ENCODE results near the gene PITPNM1.

DNA sequence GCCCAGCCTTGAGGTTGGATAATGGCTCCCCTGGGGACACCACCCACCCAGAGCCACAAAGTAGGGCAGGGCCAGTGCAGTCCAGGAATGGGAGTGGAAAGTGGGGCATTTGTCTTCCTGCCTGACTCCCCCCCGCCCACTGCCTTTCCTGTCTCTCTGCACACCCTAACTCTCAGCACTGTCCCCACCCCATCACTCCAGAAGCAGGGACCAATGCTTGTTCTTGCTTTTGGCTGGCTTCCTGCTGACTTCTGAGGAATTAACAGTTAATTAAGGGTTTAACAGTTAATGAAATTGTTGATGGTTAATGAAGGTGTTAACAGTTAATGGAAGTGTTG is 4.7 kb downstream of the PITPNM1 start:
- TF ChIP-seq, protein P1, sequence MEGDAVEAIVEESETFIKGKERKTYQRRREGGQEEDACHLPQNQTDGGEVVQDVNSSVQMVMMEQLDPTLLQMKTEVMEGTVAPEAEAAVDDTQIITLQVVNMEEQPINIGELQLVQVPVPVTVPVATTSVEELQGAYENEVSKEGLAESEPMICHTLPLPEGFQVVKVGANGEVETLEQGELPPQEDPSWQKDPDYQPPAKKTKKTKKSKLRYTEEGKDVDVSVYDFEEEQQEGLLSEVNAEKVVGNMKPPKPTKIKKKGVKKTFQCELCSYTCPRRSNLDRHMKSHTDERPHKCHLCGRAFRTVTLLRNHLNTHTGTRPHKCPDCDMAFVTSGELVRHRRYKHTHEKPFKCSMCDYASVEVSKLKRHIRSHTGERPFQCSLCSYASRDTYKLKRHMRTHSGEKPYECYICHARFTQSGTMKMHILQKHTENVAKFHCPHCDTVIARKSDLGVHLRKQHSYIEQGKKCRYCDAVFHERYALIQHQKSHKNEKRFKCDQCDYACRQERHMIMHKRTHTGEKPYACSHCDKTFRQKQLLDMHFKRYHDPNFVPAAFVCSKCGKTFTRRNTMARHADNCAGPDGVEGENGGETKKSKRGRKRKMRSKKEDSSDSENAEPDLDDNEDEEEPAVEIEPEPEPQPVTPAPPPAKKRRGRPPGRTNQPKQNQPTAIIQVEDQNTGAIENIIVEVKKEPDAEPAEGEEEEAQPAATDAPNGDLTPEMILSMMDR (IDR thresholded peaks at IDR 0.05), result no peak
- TF ChIP-seq POLR2A (IDR thresholded peaks at IDR 0.05), result no peak

Measured in adrenal gland (tissue), 5 donors.